Chondrocyte (in vitro differentiated cells): ENCODE measurements around the gene CYP27C1. TPM values are rescaled to one million over a fixed set of nuclear protein-coding genes. Genes with fewer than 3 reads are reported as not detected.
"Not testable (repeated sequence)": the region's sequence is repeated elsewhere in the genome, so short reads cannot be mapped to it uniquely, and the experiment has no call there.

Source experiments
- DNase-seq: peaks from one replicate; pipeline ENCODE4 v3.0.0; 2021; ENCODE audit warnings: mixed read lengths, low spot score
- H3K27ac Mint-ChIP-seq: one replicate; pipeline ENCODE4 v1.8.0; 2021; ENCODE audit warnings: mild to moderate bottlenecking, moderate library complexity, mixed read lengths; ENCODE audit not compliant: unreplicated experiment
- H3K27me3 Mint-ChIP-seq: 2 replicates; pipeline ENCODE4 v1.8.0; 2021; ENCODE audit warnings: low read depth, mixed read lengths
- H3K36me3 Mint-ChIP-seq: 2 replicates; pipeline ENCODE4 v1.8.0; 2021; ENCODE audit warnings: low read depth, mixed read lengths
- H3K4me1 Mint-ChIP-seq: 2 replicates; pipeline ENCODE4 v1.8.0; 2021; ENCODE audit warnings: low read depth, mild to moderate bottlenecking, mixed read lengths
- H3K4me3 Mint-ChIP-seq: one replicate; pipeline ENCODE4 v1.8.0; 2021; ENCODE audit warnings: mild to moderate bottlenecking, moderate library complexity, mixed read lengths; ENCODE audit not compliant: unreplicated experiment
- H3K9me3 Mint-ChIP-seq: 2 replicates; pipeline ENCODE4 v1.8.0; 2021; ENCODE audit warnings: low read depth, mixed read lengths
- total RNA-seq: library from RNA; stranded (reverse); gene quantifications from 3 replicates; pipeline ENCODE4 v1.2.1, GENCODE V29; 2021
- TF ChIP-seq, protein P1 (sequence below): fragments of 200-600 bp; sonication (generic); IDR thresholded peaks from 2 replicates; pipeline ENCODE4 v1.5.0; 2021; ENCODE audit warnings: antibody characterized with exemption, mild to moderate bottlenecking, moderate library complexity

The CYP27C1 gene
- total RNA-seq, 1 donor from 2014 or later, result 11.7 TPM

DNA sequence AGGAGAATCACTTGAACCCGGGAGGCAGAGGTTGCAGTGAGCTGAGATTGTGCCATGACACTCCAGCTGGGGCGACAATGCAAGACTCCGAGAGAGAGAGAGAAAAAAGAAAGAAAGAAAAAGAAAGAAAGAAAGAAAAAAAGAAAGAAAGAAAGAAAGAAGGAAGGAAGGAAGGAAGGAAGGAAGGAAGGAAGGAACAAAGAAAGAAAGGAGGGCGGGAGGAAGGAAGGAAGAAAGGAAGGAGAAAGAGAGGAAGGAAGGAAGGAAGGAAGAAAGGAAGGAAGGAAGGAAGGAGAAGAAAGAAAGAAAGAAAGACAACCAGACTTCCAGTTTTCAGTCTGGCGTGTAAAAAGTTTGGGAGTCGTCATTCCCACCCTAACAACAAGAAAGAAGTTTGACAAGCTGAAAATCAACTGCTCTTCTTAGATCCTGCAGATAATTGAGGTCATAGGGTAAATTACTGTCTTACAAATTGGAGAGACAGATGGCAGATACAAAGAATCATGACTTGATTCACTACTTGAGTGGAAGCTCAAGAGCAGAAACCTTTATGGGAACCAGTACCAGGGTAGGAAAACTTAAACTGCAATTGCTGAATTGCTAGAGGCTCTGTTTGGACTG is 15.1 kb upstream of the CYP27C1 start:
- no peak overlapping the region for H3K4me3 Mint-ChIP-seq
- peaks cover 15% of the 10 kb centered on the region for H3K9me3 Mint-ChIP-seq
- no peak overlapping the region for H3K27ac Mint-ChIP-seq
- DNase-seq, result no peak
- H3K27me3 Mint-ChIP-seq, result no peaks in the 10 kb centered on the region
- TF ChIP-seq, protein P1, sequence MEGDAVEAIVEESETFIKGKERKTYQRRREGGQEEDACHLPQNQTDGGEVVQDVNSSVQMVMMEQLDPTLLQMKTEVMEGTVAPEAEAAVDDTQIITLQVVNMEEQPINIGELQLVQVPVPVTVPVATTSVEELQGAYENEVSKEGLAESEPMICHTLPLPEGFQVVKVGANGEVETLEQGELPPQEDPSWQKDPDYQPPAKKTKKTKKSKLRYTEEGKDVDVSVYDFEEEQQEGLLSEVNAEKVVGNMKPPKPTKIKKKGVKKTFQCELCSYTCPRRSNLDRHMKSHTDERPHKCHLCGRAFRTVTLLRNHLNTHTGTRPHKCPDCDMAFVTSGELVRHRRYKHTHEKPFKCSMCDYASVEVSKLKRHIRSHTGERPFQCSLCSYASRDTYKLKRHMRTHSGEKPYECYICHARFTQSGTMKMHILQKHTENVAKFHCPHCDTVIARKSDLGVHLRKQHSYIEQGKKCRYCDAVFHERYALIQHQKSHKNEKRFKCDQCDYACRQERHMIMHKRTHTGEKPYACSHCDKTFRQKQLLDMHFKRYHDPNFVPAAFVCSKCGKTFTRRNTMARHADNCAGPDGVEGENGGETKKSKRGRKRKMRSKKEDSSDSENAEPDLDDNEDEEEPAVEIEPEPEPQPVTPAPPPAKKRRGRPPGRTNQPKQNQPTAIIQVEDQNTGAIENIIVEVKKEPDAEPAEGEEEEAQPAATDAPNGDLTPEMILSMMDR, result no peak
- H3K36me3 Mint-ChIP-seq, result peaks cover 7% of the 10 kb centered on the region
- peaks cover 4% of the 10 kb centered on the region for H3K4me1 Mint-ChIP-seq

DNA sequence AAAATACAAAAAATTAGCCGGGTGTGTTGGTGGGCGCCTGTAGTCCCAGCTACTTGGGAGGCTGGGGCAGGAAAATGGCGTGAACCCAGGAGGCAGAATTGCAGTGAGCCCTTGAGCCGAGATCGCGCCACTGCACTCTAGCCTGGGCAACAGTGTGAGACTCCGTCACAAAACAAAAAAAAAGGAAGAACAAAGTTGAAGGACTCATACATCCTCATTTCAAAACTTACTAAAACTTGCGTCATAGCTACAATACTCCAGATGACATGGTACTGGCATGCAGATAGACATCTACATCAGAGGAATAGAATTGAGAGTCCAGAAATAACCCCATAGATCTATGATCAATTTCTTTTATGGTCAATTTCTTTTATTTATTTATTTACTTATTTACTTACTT is 13.6 kb upstream of the CYP27C1 start:
- no peaks in the 10 kb centered on the region for H3K27me3 Mint-ChIP-seq
- TF ChIP-seq, protein P1, result no peak
- peaks cover 15% of the 10 kb centered on the region for H3K9me3 Mint-ChIP-seq
- no peak overlapping the region for H3K4me3 Mint-ChIP-seq
- DNase-seq, result no peak
- H3K27ac Mint-ChIP-seq, result no peak overlapping the region
- peaks cover 4% of the 10 kb centered on the region for H3K4me1 Mint-ChIP-seq
- peaks cover 7% of the 10 kb centered on the region for H3K36me3 Mint-ChIP-seq

DNA sequence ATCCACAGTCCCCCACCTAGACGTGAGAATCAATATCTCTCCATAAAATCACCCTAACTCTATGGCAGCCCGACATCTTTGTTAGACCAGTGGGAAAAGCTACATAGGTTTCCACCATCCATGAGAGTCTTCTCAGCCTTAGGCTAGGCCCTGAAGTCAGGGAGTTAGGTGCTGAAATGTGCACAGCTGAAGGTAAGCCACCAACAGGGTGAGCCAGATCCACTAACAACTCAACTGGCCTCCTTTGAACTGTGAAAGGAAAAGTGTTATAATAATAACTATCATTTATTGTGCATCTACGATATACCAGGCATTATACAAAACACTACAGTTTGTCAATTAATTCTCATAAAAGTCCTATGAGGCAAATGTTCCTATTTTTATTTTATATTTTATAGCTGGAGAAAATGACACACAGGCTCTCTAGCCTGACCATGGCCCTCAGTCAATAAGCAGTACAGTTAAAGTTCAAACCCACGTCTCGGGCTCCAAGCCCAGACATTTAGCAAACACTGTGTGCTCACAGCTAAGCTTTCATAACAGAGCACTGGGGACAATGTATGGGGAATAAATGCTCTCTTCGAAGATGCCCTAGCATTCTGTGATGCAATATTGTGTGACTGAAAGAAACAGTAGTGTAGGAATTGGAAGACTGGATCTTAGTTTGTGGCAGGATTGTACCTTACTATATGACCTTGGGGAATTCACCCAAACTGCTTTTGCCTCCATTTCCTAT is 11.2 kb upstream of the CYP27C1 start:
- peaks cover 18% of the 10 kb centered on the region for H3K4me1 Mint-ChIP-seq
- H3K27me3 Mint-ChIP-seq, result no peaks in the 10 kb centered on the region
- DNase-seq, result no peak
- H3K9me3 Mint-ChIP-seq, result no peaks in the 10 kb centered on the region
- no peaks in the 10 kb centered on the region for H3K36me3 Mint-ChIP-seq
- no peak overlapping the region for H3K4me3 Mint-ChIP-seq
- no peak overlapping the region for H3K27ac Mint-ChIP-seq
- TF ChIP-seq, protein P1, result no peak

DNA sequence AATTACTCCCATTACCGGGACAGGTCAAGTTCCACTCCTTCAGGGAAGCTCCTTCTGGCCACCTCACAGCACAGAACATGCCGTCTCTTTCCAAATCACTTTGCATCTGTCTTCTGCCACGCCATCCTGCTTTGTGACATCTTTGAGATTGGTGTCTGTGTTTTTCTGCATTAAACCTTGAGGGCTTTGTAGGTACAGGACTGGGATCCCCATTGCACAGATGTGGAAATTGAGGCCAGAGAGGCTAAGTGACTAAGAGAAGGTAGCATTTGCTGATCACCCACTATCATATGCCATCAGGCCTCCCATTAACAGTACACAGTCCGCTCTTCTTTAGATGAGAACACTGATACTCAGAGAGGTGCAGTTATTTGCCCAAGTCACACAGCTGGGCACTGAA is 9.5 kb upstream of the CYP27C1 start:
- TF ChIP-seq, protein P1, result no peak
- H3K9me3 Mint-ChIP-seq, result no peaks in the 10 kb centered on the region
- peaks cover 35% of the 10 kb centered on the region for H3K4me1 Mint-ChIP-seq
- H3K4me3 Mint-ChIP-seq, result no peak overlapping the region
- DNase-seq, result no peak
- H3K36me3 Mint-ChIP-seq, result no peaks in the 10 kb centered on the region
- H3K27ac Mint-ChIP-seq, result no peak overlapping the region
- H3K27me3 Mint-ChIP-seq, result no peaks in the 10 kb centered on the region

DNA sequence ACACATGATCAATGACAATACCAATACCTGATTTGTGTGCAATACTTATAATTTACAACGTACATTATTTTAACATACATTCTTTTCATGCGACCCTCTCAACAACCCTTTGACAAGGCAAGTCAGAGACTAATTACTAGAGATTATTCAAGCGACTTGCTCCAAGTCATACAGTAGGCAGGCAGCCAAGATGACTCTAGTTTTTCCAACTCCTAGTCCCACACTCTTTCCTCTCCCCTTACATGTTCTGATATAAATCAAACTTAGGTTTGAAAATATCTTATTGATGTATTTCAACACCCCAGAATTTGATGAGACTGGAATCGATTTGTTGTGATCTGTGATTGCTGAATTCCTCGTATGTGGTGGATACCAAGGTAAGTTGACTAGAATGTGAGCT is 8.0 kb upstream of the CYP27C1 start:
- no peak for DNase-seq
- H3K4me3 Mint-ChIP-seq, result no peak overlapping the region
- H3K4me1 Mint-ChIP-seq, result peaks cover 38% of the 10 kb centered on the region
- no peaks in the 10 kb centered on the region for H3K36me3 Mint-ChIP-seq
- H3K9me3 Mint-ChIP-seq, result no peaks in the 10 kb centered on the region
- H3K27ac Mint-ChIP-seq, result peak overlapping the region; percentile 19
- TF ChIP-seq, protein P1, result no peak
- H3K27me3 Mint-ChIP-seq, result no peaks in the 10 kb centered on the region

DNA sequence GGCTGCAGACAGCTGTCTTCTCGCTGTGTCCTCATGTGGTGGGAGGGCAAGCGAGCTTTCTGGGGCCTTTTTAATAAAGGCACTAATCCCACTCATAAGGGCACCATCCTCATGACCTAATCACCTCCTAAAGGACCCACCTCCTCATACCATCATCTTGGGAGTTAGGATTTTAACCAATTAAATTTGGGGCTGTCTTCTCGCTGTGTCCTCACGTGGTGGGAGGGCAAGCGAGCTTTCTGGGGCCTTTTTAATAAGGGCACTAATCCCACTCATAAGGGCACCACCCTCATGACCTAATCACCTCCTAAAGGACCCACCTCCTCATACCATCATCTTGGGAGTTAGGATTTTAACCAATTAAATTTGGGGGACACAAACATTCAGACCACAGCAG is 7.2 kb upstream of the CYP27C1 start:
- not testable (repeated sequence) for H3K36me3 Mint-ChIP-seq, DNase-seq, H3K9me3 Mint-ChIP-seq, H3K4me3 Mint-ChIP-seq, H3K27me3 Mint-ChIP-seq
- Mint-ChIP-seq H3K4me1 (peaks cover 38% of the 10 kb centered on the region), H3K27ac (peak overlapping the region; percentile 88)
